HG03159 (cell line): ENCODE data around the gene HMGCS1.
"Not testable (repeated sequence)": the region's sequence is repeated elsewhere in the genome, so short reads cannot be mapped to it uniquely, and the experiment has no call there.

Experiments used
- ATAC-seq: cut with Tn5 transposase; IDR thresholded peaks from one replicate; pipeline ENCODE4 v1.9.1; 2021; ENCODE audit warnings: mild to moderate bottlenecking, moderate library complexity; ENCODE audit not compliant: unreplicated experiment

HMGCS1 gene

DNA sequence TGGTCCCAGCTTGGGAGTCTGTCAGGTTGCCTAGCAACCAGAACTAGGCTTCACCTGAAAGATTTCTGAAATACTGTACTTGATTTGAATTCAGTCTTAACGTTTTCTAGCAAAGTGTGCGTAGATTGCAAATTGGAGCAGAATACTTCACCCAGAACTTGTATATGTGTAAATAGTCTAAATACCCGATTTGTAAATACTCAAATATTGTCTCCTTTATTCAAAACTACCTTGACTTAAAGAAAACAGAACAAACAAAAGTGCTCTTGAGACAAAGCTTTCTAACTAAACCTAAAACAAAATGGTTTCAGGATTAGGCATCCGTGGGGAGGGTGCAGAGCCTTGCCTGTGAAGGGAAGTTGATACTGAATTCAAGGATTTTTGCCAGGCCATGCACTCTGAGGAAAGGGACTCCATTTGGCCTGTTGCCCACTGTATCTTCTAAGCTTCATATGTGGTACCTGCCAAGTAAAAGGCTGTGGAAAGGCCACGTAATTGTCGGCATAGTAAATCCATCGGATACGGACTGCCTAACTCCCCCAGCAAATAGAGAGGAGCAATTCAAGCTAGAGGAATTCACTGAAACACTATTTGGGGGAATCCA, 744 bp upstream of the HMGCS1 start:
- ATAC-seq = no peak

DNA sequence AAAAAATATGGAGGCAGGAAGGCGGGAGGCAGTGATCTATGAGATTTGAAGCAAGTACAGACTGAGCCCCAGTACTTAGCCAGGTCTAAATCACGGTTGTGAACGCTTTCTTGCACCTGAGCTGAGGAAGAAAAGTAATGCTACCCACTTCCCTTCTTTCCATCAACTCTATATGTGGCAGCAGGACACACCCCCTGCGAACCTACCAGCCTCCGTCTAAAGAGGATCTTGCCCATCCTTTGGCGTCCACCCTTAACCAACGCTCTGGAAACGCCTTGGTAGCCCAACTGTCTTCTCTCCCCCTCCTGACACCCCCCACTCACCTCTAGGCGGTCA, 545 bp downstream of the HMGCS1 start:
- ATAC-seq = peak; percentile 1

DNA sequence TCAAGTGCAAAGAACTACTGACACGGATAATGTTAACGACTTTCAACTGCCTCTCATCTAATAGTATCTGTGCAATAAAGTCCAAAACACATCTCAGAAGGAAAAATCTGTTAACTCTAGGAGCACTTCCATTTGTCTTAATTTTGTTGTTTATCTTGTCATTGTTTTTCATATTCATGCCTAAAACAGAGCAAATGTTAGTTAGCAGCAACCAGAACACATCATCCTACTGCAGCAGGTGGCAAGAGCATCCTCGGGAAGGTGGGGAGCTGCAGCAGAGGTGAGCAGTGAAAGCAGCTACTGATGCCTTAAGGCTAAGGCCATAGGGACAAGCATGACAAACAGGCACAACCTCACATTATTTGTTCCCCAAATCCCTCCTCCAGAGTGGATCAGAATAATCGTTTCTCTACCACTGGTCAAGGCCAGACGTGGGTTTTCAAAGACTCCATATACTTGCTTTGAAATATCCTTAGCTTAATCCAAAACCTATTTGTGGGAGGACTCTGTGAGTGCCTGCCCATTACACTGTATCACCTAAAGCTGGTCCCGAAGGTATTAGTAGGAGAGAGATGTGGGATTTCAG, 1.0 kb downstream of the HMGCS1 start:
- ATAC-seq = no peak

DNA sequence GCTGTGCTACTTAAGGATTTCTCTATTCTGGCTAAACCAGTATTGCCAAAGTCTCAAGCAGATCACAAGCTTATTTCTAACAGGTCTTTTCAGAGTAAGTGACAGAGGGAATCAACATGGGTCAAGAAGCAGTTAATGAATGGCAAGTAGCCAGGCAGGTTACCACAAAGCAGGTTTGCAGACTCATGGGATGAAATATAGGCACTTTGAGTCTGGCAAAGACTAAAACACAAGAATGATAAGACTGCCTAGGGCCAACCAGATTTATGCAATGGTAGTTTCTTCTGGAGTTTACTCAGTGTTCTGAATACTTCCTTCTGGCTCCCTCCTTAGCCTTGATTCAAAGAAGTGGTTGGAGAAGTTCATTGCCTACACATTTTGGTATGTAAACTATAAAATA, 3.6 kb downstream of the HMGCS1 start:
- no peak for ATAC-seq

DNA sequence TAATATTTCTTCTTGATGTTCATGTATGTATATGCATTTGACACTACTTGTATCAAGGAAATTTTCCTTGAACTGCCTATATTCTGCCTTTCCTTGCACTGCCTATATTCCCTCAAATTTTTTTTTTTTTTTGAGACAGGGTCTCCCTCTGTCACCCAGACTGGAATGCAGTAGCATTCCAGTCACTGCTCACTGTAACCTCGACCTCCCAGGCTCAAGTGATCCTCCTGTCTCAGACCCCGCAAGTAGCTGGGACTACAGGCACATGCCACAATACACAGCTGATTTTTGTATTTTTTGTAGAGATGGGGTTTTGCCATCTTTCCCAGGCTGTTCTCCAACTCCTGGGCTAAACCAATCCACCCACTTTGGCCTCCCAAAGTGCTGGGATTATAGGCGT, 4.1 kb downstream of the HMGCS1 start:
- ATAC-seq = no peak

DNA sequence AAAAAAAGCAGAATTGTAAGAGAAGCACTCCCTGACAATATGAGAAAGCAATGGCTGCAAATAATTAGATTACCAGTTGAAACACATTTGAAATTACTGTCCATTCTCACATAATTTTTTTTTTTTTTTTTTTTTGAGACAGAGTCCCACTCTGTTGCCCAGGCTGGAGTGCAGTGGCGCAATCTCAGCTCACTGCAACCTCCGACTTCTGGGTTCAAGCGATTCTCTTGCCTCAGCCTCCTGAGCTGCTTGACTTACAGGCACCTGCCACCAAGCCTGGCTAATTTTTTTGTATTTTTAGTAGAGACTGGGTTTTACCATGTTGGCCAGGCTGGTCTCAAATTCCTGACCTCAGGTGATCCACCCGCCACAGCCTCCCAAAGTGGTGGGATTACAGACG, 6.3 kb downstream of the HMGCS1 start:
- not testable (repeated sequence) for ATAC-seq

DNA sequence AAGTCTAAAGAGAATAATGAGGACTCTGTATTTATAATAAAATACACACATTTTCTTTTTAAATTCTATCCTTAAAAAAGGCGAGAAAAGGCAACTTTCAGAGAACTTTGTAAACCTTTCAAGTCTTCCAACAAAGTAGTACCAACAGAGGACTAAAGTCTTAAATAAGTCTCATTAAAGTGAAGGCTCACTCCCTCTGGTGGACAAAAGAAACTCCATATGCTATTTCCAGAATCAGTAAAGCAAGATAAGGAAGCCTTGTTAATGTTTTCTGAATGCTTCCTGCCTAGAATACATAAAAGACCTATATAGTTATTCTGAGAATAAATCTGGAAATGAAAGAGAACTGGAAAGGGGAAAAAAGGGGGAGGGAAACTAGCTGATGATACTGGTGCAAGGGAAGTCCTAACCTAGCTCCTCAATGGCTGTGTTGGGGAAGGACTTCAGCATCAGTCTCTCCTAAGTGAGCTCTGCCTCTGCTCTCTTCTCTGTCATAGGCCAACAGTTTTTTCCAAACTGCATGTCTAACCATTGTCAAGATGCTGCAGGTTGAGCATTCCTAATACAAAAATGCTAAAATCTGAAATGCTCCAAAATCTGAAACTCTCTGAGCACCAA, 7.2 kb downstream of the HMGCS1 start:
- peak; percentile 65 for ATAC-seq

DNA sequence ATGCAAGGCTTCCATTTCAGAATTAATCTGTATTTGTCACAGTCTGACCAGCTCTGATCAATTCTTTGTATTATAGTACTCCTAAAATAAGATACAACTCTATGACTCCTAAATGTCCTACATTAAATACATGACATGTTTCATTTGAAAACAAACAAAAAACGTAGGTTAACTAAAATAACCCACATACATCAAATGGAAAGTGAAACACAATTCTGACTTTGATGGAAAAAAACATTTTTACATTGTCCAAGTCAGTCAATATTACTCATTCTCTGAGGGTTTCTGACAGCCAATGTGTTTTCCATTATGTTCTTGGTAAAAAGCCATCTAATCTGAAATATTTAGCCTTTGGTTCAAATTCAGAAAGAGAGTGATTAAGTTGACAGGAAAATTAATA, 8.7 kb downstream of the HMGCS1 start:
- peak; percentile 53 for ATAC-seq

DNA sequence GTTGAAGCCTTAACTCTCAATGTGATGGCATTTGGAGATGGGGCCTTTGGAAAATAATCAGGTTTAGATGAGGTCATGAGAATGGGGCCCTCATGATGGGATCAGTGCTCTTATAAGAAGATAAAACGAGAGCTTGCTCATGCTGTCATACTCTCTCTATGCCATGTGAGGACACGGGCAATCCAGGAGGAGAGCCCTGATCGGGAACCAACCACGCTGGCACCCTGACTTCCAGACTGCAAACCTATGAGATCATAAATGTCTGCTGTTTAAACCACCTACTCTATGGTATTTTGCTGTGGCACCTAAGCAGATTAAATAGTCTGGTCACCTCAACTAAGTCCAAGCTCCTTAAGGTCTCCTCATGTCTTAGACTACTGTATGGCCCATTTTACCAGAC, 10.0 kb downstream of the HMGCS1 start:
- ATAC-seq = no peak

DNA sequence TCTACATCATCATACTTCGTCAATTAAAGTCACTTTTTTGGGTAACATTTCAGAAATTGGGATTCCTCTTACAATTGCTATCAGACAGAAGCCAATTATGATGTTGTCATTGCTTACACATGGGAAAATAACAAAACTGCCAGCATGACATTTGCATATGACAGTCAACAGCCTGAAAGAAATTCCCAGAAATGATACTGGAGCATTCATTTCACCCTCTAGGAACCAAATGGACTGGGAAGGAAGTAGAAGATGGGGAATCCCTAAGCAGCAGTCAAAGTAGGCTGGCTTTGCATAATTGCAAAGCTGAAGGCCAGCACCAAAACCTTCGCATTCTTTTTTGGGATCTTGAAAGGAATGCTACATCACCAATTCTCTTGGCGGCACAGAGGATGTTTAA, 10.7 kb downstream of the HMGCS1 start:
- no peak for ATAC-seq

DNA sequence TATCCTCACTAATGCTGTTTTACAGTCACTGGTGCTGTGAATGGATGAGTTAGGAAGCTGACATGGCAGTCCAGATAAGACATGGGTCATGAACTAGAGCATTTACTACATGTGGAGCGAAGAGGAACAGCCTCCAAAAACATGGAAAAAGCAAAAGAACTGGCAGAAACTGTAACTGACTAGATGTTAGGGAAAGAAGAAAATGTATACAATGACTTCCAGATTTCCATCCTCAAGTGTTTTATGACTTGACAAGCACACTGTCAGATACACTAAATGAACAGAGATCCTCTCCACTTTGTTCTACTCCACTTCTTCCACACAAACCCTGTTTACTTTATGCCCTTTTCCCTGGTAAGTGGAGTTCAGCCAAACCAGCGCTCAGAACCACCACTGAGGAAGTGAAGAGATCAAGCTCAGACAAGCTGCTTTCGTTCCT, 11.5 kb downstream of the HMGCS1 start:
- no peak for ATAC-seq

DNA sequence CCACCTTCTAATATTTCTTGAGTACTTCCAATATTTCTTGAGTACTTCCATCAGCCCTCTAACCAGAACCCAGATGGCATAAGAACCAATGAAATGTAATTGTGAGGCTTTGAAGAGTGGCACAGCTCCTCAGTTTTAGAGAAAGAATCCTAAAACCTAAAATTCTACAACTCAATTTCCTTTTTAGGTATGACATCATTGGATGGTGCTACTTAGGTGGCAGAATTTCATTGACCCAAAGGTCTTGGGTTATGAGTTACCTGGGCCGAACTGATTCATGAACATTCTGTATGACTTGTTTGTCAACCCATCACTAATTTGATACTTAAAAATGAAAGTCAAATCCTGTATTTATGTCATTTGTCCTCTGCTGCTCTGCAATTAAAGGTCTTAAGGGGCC, 13.1 kb downstream of the HMGCS1 start:
- ATAC-seq = no peak

DNA sequence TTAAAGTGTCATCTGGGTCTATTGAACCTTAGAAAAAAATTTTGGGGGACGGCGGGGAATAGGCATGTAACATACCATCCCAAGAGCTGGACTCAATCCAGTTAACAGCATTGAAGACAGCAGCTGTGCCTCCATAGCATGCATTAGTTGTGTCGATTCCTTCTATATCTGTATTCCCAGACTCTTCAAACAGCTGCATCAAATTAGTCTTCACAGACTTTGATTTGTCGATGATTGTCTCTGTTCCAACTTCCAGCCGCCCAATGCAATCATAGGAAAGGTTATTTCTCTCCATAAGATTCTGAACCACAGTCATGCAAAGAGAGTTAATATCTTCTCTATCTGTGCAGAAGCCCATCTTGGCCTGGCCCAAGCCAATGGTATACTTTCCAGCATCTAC, 14.8 kb downstream of the HMGCS1 start:
- ATAC-seq = no peak

DNA sequence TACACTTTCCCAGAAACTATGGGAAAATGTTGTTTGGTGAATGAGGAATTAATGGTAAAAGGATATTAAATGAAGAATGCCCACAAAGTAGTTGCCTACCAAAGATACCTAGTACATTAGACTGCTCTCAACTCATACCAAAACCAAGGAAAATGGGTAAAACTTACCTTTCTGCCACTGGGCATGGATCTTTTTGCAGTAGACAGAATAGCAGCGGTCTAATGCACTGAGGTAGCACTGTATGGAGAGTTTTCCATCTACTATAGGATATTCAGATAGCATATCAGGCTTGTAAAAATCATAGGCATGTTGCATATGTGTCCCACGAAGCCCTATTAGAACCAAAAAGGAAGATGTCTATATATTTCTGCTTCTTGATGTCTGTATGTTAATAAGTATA, 16.4 kb downstream of the HMGCS1 start:
- no peak for ATAC-seq

DNA sequence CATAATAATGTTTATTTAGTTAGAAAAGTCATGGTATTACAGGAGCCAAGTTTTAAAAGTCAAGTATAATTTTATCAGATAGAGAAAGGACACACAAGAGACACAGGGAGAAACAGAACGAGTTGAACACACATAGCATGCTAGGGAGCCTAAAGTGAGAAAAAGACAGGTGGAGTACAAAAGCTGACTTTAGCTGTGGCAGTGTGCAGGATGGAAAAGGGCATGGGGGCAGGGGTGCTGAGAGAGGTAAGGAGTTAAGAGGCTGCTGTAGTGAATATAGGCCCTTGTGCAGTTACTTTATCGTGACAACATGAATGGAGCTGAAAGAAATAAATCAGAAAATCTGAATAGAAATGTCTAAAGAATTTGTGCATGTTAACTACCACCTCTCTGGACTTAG, 18.0 kb downstream of the HMGCS1 start:
- ATAC-seq = no peak

DNA sequence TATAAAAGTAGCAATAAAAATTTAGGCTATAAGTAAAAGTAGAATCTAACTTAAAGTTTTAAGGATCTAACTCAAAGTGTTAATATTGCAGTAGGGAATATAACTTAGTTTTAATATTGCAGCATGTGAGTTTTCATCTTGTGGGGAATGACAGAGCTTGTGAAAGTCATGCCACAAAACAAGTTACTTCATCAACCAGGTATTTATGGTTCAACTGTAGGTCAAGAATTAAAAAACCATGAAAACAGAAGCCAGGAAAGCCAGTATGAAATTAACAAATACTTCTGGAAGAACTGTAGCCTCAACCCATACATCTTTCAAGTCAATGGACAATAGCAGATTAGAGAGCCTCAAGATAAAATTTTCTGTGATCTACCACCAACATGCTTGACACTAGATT, 19.0 kb downstream of the HMGCS1 start:
- ATAC-seq = no peak

DNA sequence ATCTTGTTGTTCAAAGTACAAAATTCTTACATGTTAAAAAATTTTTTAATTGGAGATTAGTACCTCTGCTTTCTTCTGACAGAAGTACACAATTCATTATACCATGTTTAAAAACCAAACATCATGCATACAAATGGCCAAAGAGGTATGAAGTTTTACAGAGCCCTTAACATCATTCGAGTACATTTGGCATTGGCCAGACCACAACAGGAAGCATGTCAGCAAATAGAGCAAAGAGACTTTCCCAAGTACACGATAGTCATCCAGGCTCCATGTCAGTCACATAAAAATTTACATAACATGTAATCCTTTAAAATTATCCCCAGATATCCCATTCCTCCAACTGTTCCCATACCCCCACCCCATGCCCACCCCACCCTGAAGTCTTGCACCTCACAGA, 22.5 kb downstream of the HMGCS1 start:
- no peak for ATAC-seq

DNA sequence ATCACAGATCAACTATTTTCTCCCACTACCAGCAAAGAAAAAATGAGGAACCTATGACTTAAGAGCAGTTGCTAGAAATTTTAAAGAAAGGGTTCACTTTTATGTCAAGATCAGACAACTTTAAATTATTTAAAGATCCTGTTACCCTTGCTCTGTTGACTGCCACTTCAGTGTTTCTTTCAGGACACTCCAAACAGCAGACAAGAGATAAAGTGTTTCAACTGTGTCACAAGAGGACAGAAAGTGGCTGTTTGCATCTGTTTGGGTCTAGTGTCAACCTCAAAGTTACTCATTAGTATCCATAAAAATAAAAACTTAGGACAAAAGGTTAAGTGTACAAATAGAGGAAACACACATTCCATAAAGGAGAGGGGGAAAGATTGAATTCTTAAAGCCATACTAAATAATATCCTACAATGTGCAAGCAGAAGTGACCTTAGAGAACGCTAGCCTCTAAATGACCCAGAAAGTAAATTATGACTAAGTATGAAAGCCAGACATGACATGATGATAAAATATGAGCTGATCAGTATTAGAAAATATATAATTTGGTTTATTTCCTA, 24.9 kb downstream of the HMGCS1 start:
- no peak for ATAC-seq

DNA sequence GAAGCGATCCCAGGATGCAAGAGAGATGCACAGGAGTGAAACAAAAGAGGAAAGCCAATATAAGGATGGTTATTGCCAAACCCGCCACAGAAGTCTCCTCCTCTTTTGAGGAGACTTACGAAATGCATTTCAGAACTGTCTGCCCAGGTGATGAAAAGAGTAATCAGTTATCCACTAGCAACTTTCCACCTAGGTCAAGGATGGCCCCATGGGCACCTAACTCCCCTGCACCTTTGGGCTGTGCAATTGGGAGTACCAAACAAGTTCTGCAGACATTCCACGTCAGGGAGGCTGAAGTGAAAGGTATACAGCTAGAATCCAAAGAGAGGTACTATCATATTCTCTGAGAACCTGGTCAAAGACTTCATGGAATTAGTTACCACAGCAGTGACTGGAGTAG, 25.7 kb downstream of the HMGCS1 start:
- ATAC-seq = no peak

DNA sequence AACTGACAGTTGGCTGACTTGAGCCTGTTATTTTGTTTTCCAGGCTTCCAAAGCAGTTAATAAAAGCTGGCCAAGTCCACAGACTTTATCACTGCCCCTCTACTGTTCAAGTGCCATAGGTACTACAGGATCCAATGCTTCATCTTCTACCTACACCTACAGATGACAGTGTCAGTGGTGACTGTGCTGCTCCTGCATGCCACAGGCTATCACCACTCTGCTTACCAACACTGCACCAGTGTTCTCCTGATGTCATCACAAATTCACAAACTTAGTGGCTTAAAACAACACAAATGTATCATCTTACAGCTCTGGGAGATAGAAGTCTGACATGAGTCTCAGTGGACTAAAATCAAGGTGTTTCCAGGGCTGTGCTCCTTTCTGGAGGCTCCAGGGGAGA, 26.6 kb downstream of the HMGCS1 start:
- ATAC-seq = no peak

DNA sequence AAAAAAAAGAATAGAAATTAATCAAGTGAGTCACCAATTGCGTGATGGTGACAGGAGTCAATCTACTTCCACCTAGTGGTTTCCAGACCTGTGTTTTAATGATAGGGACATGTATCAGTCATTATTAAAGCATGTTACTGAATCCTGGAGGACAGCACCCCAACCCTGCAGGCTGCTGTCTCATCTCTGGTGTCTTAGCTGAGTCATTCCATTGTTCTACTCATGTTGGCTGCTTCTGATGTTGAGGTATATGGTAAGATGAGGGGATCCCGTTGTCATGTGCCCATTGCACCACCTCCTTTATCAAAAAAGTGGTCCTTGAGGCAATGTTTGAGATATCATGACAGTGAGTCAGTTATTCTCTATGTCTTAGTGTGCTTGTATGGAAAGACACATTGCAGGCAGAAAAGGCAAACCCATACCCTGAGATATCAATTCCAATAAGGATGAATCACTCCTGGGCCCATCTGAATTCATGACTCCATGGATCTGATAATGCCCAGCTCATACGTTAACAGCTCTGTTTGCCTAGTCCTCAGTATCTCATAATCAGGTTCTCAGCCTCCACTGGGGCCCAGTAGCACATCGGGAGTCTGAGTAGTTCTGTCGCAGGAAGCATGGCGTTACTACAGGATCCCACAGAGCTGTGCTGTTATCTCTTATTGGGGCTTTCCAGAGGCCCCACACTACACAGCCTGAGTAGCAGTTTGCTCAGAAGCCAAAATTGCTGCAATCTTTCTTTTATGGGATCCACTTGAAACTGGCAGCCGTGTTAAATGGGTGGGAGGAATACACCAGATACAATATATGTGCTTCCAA, 31.2 kb downstream of the HMGCS1 start:
- ATAC-seq = no peak
